GM19397 (cell line): ENCODE results near the gene RNU1-2.
A peak's percentile ranks its signal among the peaks of the same experiment; 100 is the strongest.
"Not testable (repeated sequence)": the region's sequence is repeated elsewhere in the genome, so short reads cannot be mapped to it uniquely, and the experiment has no call there.

Source experiments
- ATAC-seq: cut with Tn5 transposase; IDR thresholded peaks from one replicate; pipeline ENCODE4 v1.9.1; 2021; ENCODE audit warnings: mild to moderate bottlenecking, moderate library complexity; ENCODE audit not compliant: unreplicated experiment

The RNU1-2 gene

DNA sequence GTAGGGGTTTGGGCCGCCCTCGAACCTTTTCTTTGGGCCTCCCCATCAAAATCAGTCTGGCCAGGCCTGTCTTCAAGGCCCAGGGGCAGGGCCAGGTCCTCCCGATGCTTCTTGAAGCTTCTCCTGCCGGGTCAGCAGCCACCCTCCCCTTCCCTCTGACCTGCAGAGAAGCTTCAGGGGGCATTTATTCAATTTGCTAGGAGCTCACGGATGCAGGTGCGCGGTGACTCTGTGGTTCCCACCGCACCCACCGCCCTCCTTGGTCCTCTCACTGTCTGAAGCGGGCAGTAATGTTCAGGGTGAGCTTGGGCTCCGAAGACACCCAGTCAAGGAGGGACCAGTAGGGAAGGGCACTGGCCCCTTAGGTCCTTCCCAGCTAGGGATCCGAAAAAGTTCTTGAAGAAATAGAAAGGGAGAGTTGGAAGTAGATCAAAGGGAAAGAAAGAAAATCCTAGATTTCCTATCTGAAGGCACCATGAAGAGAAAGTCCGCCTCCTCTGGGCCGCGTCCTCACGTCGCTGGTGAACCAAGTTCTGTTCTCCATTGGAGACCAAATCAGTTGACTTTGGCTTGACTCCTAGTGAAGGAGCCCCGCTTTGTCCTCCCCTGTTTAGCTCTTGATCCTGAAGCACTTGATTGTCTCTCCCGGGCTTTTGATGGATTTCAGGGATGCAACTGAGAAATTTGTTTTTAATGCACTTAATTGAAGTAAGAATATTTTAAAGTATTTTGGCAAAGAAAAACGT, 8.7 kb upstream of the RNU1-2 start:
- no peak for ATAC-seq

DNA sequence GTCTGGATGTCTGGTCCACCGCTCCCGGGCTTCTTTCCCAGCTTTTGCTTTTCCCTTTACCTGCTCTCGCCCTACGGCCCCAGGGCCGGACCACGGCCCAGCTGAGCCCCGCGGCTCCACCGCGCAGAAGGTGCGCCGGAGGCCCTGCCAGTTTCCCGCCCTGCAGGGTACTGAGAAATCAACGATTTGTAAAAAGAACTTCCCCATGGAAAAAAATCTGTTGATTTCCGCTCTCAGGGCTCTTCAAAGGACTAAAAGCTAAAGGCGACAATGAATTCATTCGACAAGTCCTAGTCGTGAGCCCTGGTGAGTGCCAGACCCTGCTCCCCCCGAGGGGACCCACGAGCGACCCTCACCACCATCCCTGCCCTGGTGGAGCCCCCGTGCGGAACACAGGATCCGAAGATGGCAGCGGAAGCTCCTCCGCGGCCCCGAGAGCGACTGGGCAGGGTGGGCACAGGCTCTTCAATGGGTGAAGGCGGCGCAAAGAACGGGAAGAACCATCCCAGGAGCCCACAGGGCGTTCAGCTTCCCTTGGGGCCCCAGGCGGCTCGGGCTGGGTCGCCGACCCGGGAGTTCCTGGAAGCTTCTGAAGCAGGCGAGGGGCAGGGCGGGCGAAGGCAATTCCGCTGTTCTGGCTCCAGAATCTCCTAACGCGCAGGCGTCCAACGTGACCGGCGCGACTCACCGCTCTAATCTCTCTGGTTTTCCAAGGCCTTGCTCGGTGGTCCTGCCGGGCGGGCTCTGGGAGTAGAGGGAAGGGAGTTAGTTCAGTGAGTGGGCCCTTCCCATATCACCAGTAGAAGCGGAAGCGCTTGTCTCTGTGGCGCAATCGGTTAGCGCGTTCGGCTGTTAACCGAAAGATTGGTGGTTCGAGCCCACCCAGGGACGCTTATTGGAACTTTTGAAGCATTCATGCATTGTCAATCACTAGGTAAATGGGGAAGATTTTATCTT, 6.6 kb upstream of the RNU1-2 start:
- ATAC-seq: no peak

DNA sequence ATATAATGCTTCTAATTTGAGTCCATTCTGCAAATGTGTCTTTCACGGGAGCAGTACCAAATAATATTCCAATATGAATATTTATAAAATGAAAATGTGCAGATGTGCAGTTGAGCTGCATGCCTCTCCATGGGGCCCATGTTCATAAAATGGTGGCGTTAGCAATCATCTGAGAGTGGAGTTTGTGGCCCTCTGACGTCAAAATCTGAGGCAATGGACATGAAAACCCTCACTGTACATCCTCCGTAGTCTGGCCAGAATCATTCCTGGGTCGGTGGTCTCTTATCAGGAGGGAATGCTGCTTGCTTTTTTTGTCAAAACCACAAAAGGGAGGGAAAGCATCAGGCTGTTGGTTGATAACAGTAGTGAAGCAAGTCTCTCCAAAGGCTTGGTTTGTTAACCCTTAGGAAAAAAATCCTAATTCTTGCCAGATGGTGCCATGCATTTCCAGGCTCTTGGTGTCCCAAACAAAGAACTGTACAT, 5.2 kb upstream of the RNU1-2 start:
- not testable (repeated sequence) for ATAC-seq

DNA sequence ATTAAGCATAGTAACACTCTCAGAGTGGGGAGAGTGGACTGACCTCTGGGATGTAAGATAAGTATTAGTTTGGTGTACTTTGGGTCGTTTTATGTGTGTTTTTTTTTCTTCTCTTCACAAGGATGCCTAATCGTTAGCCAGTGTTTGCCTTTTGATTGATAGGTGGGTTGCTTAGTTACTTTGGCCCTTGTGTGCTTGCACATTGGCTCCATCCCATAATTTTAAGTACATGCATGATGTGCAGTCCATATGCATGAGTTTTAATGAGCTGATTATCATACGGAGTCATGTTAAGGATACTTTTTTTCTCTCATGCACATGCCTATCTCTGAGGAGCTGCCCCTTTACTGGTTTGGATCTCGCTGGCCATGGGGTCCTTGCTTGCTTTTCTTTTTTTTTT, 4.7 kb upstream of the RNU1-2 start:
- not testable (repeated sequence) for ATAC-seq

DNA sequence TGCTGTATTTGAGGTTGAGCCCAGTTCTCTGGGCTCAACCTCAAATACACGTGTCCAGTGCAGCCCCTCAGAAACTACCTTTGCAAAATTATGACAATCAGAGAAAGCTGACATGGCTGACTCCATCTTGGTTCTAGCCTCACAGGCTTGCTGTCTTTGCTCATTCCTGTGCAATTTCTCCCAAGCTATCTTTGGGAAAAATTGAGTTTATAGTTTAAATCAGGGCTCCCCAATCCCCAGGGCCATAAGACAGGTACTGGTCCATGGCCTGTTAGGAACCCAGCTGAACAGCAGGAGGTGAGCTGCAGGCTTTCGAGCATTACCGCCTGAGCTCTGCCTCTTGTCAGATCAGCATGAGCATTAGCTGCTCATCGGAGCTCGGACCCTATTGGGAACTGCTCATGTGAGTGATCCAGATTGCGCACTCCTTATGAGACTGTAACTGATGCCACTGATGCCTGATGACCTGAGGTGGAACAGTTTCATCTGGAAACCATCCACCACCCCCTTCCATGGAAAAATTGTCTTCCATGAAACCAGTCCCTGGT, 2.7 kb upstream of the RNU1-2 start:
- not testable (repeated sequence) for ATAC-seq

DNA sequence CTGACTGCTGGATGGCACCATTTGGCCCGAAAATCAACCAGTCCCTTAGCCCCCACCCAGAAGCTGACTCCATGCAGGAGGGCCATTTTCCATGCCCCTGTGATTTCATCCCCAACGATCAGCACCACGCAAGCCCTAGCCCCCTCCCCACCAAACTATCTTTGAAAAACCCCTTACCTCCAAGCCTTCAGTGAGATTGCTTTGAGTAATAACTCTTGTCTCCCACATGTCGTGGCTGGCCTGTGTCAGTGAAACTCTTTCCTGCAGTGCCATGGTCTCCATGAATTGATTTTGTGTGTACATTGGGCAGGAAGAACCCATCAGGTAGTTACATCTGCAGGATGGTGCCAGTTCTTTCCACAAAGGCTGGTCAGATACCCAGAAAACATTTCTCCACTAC, 2.0 kb upstream of the RNU1-2 start:
- not testable (repeated sequence) for ATAC-seq

DNA sequence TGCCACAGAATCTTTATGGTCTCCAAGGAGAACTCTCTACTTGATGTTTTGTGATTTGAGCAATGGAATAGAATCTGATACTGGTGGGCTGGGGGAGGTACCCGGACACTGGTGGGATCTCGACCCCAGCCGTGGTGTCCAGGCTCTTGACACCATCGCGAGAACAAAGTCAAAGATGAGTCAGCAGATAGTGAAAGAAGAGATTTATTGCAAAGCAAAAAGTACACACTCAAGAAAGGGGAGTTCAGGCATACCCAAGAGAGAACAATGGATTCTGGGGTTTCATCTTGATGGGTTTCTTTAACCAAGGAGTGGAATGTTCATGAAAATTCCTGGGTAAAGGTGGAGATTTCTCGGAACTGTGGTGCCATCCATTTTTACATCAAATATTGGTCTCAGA, 1.4 kb upstream of the RNU1-2 start:
- ATAC-seq: not testable (repeated sequence)

DNA sequence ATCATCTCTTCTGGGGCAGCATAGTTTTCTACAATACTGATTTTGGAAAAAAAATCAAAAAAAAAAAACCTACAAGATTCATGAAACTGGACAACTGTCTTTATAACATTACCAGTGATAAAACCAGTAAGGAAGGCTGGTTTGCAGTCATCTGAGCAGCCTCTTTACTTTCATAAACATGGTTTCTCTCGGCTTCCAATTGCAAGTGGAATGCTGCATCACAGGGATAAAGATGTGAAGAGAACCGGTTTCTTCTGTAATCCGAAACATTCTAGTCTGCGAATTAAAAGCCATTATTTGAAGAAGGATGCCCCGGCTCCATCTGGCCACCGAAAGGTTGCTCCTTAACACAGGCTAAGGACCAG, 565 bp upstream of the RNU1-2 start:
- not testable (repeated sequence) for ATAC-seq

DNA sequence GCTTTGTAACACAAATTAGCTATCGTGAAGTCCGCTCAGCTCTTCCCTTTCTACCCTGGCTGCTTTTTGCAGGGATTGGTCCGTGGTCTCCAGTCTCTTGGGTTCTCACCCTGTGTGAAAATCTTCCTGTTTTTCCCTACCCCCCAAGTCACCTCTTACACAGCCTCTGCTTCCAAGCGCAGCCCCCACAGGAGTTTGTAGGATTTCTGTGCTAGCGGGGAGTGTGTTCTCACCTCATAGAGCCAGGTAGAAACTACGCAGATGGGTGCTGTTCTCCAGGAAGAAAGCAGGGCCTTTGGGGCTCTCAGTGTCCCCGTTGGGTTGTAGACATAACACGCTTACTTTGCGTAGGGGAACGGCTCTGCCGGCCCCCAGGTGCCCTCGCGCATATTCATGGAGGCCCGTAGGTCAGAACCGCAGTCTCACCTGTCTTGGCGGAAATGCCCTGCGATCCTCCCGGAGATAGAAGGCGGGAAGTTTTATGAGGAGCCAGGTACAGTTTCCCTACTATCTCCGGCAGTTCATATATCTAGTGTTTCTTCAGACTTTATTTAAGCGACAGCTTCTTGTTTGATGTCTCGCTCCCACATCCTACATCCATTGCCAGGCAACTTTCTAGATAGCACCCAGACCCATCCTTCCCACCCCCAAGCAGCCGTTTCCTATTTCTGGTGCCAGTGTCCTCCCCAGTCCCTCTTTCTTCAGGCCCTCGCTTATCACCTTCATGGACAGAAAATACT, 706 bp downstream of the RNU1-2 start:
- ATAC-seq: peak; percentile 4

DNA sequence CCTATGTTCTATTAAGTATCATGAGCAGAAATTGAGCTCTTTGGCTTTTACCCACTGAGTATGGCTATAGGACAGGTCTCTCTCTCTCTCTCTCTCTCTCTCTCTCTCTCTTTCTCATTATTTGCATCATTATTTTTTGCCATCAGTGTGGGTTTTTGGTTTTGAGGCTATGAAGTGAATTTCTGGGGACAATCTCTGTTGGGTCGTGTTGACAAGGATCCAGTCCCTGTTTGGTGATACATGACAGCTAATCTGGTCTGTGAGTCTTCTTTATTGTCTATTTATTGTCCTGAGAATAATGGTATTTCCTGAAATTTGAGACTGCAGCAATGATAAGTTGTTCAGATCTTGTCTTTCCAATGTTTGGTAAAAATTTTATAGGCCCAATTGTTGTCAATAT, 1.9 kb downstream of the RNU1-2 start:
- not testable (repeated sequence) for ATAC-seq

DNA sequence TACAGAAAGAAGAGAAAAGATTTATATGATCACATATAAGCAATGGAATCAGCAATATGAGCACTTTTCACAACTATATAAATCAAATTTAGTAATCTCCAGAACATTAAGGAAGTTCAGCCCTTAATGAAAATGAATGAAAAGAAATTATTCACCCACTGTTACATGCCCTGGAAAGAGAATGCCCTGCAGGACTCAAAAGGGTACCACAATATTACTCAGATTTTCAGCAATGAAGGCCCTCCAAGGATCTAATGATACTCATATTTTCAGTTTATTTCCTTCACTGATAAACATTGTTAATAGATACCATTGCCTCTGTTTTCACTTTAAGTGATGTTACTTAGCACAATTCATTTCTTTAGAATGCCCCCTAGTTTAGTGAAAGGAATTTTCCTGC, 2.5 kb downstream of the RNU1-2 start:
- not testable (repeated sequence) for ATAC-seq

DNA sequence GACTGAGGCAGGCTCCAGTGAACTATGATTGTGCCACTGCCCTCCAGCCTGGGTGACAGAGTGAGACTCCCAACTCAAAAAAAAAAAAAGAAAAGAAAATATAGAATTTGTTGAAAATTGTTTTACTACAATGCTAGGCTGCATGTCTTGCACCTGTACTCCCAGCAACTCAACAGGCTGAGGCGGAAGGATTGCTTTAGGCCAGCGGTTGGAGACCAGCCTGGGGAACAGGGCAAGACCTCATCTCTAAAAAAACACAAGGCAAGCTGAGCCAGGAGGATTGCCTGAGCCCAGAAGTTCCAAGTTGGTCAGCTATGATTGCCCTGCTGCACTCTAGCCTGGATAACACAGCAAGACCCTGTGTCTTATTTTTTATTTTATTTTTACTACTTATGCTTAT, 3.2 kb downstream of the RNU1-2 start:
- not testable (repeated sequence) for ATAC-seq

DNA sequence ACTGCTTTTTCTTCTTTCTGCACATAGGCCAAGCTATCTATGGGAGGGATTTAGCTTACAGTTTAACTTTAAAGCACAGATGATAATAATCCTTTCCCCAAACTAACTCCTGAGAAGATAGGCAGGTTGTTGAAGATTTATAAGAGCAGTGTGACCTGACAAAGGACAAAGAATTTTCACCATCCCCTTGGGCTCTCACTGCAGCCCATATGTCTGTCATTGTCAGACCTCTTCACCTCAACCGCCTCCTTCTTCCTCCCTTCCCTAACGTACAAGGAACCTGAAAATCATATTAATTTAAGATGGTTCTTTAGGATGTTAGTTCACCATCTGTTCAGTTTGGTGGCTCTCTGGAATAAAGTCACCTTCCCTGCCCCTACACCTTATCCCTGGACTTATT, 5.0 kb downstream of the RNU1-2 start:
- ATAC-seq: no peak

DNA sequence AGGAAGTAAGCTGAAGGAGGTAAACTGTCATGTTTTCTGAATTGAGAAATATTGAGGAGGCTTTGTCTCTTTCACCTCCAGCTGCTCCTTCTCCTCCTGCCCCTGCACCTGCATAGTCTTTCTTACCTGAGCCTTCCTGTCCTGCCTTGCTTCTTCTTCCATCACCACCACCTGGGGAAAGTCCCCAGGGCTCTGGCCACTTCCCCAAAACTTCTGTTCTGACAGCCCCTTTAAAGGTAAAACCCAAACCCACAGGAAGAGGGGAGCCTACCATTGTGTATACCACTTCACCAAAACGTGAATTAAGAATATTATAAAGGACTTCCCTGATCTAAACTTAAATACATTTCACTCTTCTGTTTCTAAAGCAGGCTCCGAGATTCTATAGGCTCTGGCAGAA, 5.6 kb downstream of the RNU1-2 start:
- ATAC-seq: not testable (repeated sequence)

DNA sequence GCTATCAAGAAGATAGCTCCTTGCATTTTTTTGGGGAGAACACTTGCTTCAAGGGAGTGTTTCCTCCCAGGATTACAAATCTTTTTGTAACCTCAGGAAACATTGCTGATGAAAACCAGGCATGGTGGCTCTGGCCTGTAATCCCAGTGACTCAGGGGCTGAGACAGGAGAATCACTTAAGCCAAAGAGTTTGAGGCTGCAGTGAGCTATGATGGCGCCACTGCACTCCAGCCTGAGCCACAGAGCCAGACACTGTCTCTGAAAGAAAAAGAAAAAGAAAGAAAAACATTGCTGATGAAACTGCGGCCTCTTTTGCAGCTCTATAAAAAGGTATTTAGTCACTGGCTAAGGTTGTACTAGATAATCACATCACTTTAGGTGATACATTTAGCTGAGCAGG, 7.3 kb downstream of the RNU1-2 start:
- ATAC-seq: no peak

DNA sequence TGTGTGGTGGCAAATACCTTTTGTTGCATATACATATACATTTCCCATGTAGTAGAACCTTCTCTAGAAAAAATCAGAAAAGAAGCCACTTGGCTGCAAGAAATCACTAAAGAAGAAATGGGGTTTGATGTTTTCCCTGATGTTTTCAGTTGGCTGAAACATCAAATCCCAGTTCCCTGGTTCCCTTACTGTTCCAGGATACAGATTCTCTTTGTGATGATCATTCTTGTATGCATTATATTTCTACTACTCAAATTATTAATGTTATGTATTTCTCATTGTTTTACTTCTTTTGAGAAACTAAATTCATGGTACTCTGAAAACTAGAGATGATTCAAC, 7.6 kb downstream of the RNU1-2 start:
- ATAC-seq: no peak

DNA sequence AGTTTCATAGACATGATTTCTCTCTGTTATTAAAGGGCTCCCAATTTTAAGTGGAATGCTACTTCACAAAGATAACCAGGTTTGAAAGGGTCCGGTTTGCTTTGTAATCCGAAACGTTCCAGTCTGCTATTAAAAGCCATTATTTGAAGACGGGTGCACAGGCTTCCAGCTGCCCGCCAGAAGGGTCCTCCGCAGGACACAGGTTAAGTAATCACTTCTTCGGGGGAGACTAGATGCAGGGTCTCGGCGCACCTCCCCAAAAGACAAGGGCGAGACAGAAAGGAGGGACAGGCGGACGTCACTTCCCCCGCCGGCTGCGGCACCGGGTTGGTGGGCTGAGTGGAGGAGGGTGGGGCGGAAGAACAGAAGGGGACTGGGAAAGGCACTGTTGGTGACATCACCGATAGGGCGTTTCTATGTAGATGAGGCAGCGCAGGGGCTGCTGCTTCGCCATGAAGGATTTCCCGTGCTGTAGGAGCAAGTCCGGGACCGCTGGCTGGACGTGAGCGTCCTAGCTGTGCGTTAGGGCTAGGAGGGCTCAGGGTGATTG, 8.9 kb downstream of the RNU1-2 start:
- ATAC-seq: peak; percentile 93

DNA sequence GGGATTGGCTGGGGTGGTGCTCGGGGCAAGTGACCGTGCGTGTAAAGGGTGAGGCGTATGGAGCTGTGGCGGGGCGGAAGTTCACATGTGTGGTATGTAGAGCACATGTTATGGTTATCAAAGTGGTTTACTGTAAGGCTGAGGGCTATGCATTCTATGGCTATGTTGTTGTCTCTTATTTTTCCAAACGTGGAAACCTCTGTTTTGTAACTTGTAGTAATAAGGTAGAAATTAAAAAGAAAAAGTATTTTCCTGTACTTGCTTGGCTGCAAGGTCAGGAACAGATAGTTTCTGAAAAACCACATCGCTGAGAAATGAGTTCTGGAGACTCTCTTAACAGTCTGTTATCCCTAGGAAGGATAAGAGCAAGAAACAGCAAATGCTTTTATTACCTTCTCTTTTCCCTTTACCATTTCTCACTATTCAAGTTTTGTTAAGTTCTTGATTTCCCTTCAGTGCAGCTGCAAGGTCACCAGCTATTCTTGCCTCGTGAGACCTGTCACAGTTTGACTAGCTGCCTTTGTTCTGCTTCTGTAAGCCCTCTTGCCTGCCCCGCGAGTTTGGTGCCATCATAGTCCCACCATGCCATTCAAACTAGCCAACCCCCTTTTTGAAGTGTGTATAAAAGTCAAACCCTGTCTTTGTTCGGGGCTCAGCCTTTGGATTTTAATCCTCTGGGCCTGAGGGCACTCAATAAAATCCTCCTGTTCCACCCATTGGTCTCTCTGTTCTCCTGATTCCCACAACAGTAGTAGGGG, 9.5 kb downstream of the RNU1-2 start:
- ATAC-seq: peak; percentile 67

DNA sequence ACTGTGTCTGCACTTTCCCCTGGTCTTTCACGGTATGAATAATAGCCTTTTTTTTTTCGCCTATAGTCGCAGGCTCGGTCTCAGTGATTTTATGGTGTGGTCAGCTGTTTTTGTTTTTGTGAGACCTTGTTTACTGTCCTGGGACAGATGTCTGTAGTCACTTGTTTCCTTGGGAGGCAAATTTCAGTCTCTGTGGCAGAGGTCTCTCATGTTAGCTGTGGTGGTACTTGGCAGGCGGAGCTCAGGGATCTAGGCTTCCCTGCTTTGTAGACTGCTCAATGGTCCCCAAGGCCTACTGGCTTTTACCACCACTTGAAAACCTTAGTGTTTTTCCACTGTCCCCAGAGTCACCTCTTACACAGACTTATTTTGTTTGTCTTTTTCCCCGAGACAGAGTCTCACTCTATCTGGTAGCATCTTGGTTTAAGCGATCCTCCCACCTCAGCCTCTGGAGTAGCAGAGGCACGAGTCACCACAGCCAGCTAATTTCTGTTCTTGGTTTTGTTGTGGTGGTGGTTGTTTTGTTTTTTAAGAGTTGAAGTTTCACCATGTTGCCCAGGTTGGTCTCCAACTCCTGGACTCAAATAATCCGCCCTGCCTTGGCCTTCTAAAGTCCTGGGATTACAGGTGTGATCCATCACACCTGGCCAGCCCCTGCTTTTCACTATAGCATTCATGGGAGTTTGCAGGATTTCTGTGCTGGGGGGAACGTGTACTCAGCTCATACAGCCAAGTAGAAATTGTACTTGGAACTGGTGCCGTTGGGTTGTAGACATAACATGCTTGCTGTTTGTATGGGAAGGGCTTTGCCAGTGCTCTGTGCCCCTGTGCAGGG, 10.3 kb downstream of the RNU1-2 start:
- no peak for ATAC-seq
